ENCODE data around the gene PPP1R37.

Gene PPP1R37

GRCh38 chr19:45178262-45179071, 85.5 kb downstream of the PPP1R37 start, which contains the start of gene BLOC1S3:
Gene BLOC1S3, plus strand, starts transcription at chr19:45178784. Its CDS starts 513 bp downstream, at chr19:45179297.
- ChIA-PET POLR2A (interaction anchor here (0.6 to 2.5 kb wide), 8 partner anchors 8 to 300 kb away, joined by 3 to 16 read pairs (median 3); partner anchors contain the start of genes CLASRP and PPP1R37), CTCF (interaction anchor here (0.6 to 2.3 kb wide), 19 partner anchors 9 to 161 kb away, joined by 3 to 12 read pairs (median 4); no protein-coding TSS in a partner anchor)
- peak; percentile 100 for DNase-seq (ENCODE audit: low read depth, low spot score)
- TF ChIP-seq, protein P1, sequence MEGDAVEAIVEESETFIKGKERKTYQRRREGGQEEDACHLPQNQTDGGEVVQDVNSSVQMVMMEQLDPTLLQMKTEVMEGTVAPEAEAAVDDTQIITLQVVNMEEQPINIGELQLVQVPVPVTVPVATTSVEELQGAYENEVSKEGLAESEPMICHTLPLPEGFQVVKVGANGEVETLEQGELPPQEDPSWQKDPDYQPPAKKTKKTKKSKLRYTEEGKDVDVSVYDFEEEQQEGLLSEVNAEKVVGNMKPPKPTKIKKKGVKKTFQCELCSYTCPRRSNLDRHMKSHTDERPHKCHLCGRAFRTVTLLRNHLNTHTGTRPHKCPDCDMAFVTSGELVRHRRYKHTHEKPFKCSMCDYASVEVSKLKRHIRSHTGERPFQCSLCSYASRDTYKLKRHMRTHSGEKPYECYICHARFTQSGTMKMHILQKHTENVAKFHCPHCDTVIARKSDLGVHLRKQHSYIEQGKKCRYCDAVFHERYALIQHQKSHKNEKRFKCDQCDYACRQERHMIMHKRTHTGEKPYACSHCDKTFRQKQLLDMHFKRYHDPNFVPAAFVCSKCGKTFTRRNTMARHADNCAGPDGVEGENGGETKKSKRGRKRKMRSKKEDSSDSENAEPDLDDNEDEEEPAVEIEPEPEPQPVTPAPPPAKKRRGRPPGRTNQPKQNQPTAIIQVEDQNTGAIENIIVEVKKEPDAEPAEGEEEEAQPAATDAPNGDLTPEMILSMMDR (IDR thresholded peaks at IDR 0.05; ENCODE audit: insufficient read depth, low read length, missing control alignments): peak; percentile 65
- peak within 1 kb of the TSS; percentile 90 for H3K4me3 ChIP-seq (ENCODE audit: low read depth, low read length)

GRCh38 chr19:45179072-45179891, 86.3 kb downstream of the PPP1R37 start:
- ChIA-PET CTCF (interaction anchor here (0.6 to 2.3 kb wide), 9 partner anchors 8 to 160 kb away, joined by 3 to 12 read pairs (median 4); no protein-coding TSS in a partner anchor), POLR2A (interaction anchor here (0.5 to 2.5 kb wide), 6 partner anchors 13 to 299 kb away, joined by 3 to 16 read pairs (median 3); partner anchors contain the start of genes CLASRP and PPP1R37)
- TF ChIP-seq, protein P1 (IDR thresholded peaks at IDR 0.05; ENCODE audit: insufficient read depth, low read length, missing control alignments): no peak
- DNase-seq (ENCODE audit: low read depth, low spot score): no peak
- peak overlapping the region; percentile 90 for H3K4me3 ChIP-seq (ENCODE audit: low read depth, low read length)

GRCh38 chr19:45179892-45180370, 87.0 kb downstream of the PPP1R37 start:
- DNase-seq (ENCODE audit: low read depth, low spot score): no peak
- ChIA-PET CTCF (interaction anchor here (1.0 kb wide), 1 partner anchor 160 kb away, joined by 3 read pairs; no protein-coding TSS in a partner anchor), POLR2A (interaction anchor here (0.5 to 2.5 kb wide), 3 partner anchors 14 to 141 kb away, joined by 3 to 16 read pairs (median 3); partner anchors contain the start of genes CLASRP and PPP1R37)
- peak overlapping the region; percentile 90 for H3K4me3 ChIP-seq (ENCODE audit: low read depth, low read length)
- TF ChIP-seq, protein P1 (IDR thresholded peaks at IDR 0.05; ENCODE audit: insufficient read depth, low read length, missing control alignments): no peak

DNA sequence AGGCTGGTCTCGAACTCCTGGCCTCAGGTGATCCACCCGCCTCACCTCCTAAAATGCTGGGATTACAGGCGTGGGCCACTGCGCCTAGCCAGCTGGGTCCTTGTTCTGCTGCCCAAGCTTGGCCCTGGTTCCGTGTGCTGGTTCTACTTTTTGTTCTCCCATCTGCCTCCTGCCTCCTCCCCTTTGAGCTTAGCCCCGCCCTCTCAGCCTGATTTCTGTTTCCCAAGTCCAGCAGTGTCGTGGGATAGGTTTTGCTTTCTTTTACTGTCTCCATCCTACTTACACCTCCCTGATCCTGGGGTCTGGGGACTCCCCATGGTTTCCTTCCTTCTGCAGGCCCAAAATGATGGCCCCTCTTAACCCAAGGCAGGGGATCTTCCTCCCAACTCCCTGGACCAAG, 88.0 kb downstream of the PPP1R37 start:
- CTCF ChIA-PET: interaction anchor here (0.7 kb wide), 1 partner anchor 19 kb away, joined by 3 read pairs; no protein-coding TSS in a partner anchor

GRCh38 chr19:45182758-45183157, 89.8 kb downstream of the PPP1R37 start:
- no peak overlapping the region for H3K4me3 ChIP-seq (ENCODE audit: low read depth, low read length)
- no peak for DNase-seq (ENCODE audit: low read depth, low spot score)
- ChIA-PET CTCF (interaction anchor here (0.7 to 2.4 kb wide), 4 partner anchors 16 to 143 kb away, joined by 3 to 8 read pairs (median 3); no protein-coding TSS in a partner anchor), POLR2A (no interaction called here)
- TF ChIP-seq, protein P1 (IDR thresholded peaks at IDR 0.05; ENCODE audit: insufficient read depth, low read length, missing control alignments): no peak

More for the DNA sequence above, 88.0 kb downstream of the PPP1R37 start:
- DNase-seq (ENCODE audit: low read depth, low spot score): no peak
- TF ChIP-seq, protein P1 (IDR thresholded peaks at IDR 0.05; ENCODE audit: insufficient read depth, low read length, missing control alignments): no peak
- POLR2A ChIA-PET: no interaction called here
- H3K4me3 ChIP-seq (ENCODE audit: low read depth, low read length): no peak overlapping the region
